HepG2 (cell line): Measurements from ENCODE around the gene RUSC1.

Source experiments
- ELF1 ChIP-seq: sonication (generic); formaldehyde crosslinking; IDR thresholded peaks from 2 replicates; pipeline ENCODE4 v1.4.0; 2020; ENCODE audit warnings: missing genetic modification reagents
- TF ChIP-seq, protein P1 (sequence below): sonication (generic); formaldehyde crosslinking; IDR thresholded peaks from 2 replicates; pipeline ENCODE4 v1.5.0; 2020; ENCODE audit warnings: mild to moderate bottlenecking, missing genetic modification reagents, moderate library complexity

DNA sequence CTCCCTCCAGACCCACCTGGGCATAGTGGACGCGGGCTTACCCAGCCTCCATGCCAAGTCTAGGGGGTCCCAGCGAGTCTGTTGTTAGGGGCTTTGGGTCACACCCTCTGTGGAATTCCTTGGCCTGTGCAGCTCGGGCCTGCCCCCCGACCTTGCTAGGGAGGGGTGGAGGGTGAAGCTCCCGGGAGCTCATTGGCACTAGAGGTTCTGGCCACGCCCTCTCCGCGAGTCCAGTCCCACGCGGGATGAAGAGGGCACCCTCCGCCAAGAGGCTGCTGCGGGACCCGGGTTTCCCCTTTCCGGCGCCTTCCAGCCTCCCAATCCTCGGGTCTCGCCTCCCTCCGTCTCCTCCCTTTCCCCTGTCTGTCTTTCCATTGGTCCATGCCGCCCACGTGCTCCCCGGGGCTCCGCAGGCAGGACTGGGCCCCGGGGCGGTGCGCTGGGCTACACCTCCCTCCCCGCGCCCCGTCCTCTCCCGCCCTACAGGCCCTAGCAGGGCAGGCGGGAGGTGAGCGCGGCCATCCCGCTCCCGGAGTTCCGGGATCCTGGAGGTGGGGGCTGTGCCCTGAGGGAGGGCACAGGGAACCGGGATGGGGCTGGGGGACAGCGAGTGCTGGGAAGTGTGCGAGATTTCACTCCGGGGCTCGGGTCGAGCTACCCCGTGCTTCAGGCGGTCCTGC is 3.5 kb downstream of the RUSC1 start:
- peak; percentile 59; the same call in 1 of the 2 replicates for TF ChIP-seq ELF1 (CRISPR knock-in tag)
- TF ChIP-seq, protein P1, sequence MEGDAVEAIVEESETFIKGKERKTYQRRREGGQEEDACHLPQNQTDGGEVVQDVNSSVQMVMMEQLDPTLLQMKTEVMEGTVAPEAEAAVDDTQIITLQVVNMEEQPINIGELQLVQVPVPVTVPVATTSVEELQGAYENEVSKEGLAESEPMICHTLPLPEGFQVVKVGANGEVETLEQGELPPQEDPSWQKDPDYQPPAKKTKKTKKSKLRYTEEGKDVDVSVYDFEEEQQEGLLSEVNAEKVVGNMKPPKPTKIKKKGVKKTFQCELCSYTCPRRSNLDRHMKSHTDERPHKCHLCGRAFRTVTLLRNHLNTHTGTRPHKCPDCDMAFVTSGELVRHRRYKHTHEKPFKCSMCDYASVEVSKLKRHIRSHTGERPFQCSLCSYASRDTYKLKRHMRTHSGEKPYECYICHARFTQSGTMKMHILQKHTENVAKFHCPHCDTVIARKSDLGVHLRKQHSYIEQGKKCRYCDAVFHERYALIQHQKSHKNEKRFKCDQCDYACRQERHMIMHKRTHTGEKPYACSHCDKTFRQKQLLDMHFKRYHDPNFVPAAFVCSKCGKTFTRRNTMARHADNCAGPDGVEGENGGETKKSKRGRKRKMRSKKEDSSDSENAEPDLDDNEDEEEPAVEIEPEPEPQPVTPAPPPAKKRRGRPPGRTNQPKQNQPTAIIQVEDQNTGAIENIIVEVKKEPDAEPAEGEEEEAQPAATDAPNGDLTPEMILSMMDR (CRISPR knock-in tag): no peak
